Astrocyte of the spinal cord (primary cell): ENCODE data around the gene RNF13.
A peak's percentile ranks its signal among the peaks of the same experiment; 100 is the strongest.

Source experiments
- DNase-seq: peaks from one replicate; pipeline ENCODE4 v3.0.0; 2011; ENCODE audit warnings: low read depth, low spot score
- H3K4me3 ChIP-seq: 2 replicates; pipeline ENCODE4 v1.5.1; 2011; ENCODE audit warnings: low read depth, mild to moderate bottlenecking, low read length, moderate library complexity
- CTCF ChIP-seq: IDR thresholded peaks from 2 replicates; pipeline ENCODE4 v1.5.1; 2012; ENCODE audit warnings: low read depth, mild to moderate bottlenecking, low read length, inconsistent platforms
- in situ Hi-C: cut with HindIII; loops from 2 replicates; pipeline ENCODE4 v1.10.0; 2017; ENCODE audit warnings: low sequenced_read_pairs

Gene RNF13

GRCh38 chr3:149809699-149810098 is 3.3 kb upstream of the RNF13 start:
- DNase-seq, result no peak
- in situ Hi-C loops, result no loop called here
- TF ChIP-seq CTCF, result no peak
- H3K4me3 ChIP-seq, result no peak overlapping the region

GRCh38 chr3:149810846-149811245 is 2.2 kb upstream of the RNF13 start:
- in situ Hi-C loops, result no loop called here
- H3K4me3 ChIP-seq, result no peak overlapping the region
- no peak for DNase-seq
- TF ChIP-seq CTCF, result no peak

- DNase-seq, result no peak
- in situ Hi-C loops, result no loop called here
- H3K4me3 ChIP-seq, result peak overlapping the region; percentile 95
- no peak for TF ChIP-seq CTCF
Measured at GRCh38 chr3:149812165-149812605, 830 bp upstream of the RNF13 start.

- TF ChIP-seq CTCF, result no peak
- peak; percentile 44 for DNase-seq
- peak overlapping the region; percentile 95 for H3K4me3 ChIP-seq
- in situ Hi-C loops, result no loop called here
Measured at GRCh38 chr3:149813367-149814281, 609 bp downstream of the RNF13 start.

GRCh38 chr3:149815321-149815720 is 2.3 kb downstream of the RNF13 start:
- no peak for DNase-seq
- no peak for TF ChIP-seq CTCF
- in situ Hi-C loops, result no loop called here
- H3K4me3 ChIP-seq, result no peak overlapping the region

GRCh38 chr3:149815728-149816127 is 2.7 kb downstream of the RNF13 start:
- in situ Hi-C loops, result no loop called here
- no peak overlapping the region for H3K4me3 ChIP-seq
- TF ChIP-seq CTCF, result no peak
- DNase-seq, result no peak
